Activated T-helper 1 cell treated with anti-CD3 and anti-CD28 coated beads, Interleukin-12 subunit alpha, Interleukin-12 subunit beta, Interleukin-2, Interleukin-4 antibody, amounts not matched to agents 30 ng/mL and 10 ng/mL and 1 ng/mL, durations not matched to agents 14 hours and 24 hours and 36 hours (primary cell): ENCODE results near the gene HMOX2. TPM values are rescaled to one million over a fixed set of nuclear protein-coding genes. Genes with fewer than 3 reads are reported as not detected.
A peak's percentile ranks its signal among the peaks of the same experiment; 100 is the strongest.

Source experiments
- DNase-seq: peaks from one replicate; pipeline ENCODE4 v3.0.0; 2021; ENCODE audit warnings: low spot score
- H3K27ac Mint-ChIP-seq: one replicate; pipeline ENCODE4 v1.8.0; 2021; ENCODE audit warnings: mild to moderate bottlenecking, mixed read lengths
- H3K27me3 Mint-ChIP-seq: one replicate; pipeline ENCODE4 v1.8.0; 2022; ENCODE audit warnings: mild to moderate bottlenecking, moderate library complexity, mixed read lengths; ENCODE audit not compliant: insufficient read depth
- H3K36me3 Mint-ChIP-seq: one replicate; pipeline ENCODE4 v1.8.0; 2021; ENCODE audit warnings: low read depth, mixed read lengths
- H3K4me1 Mint-ChIP-seq: one replicate; pipeline ENCODE4 v1.8.0; 2021; ENCODE audit warnings: low read depth, mixed read lengths
- H3K4me3 Mint-ChIP-seq: one replicate; pipeline ENCODE4 v1.8.0; 2021; ENCODE audit warnings: mild to moderate bottlenecking, moderate library complexity, mixed read lengths
- H3K9me3 Mint-ChIP-seq: one replicate; pipeline ENCODE4 v1.8.0; 2021; ENCODE audit warnings: mixed read lengths
- intact Hi-C: fragments of 100-400 bp; cut with micrococcal nuclease; formaldehyde crosslinking; loops from one replicate; pipeline ENCODE4 v1.15.1; 2024
- total RNA-seq: library from RNA; stranded (reverse); gene quantifications from 2 replicates; pipeline ENCODE4 v1.2.3, GENCODE V29; 2022

HMOX2 gene
- total RNA-seq, 1 donor from 2014 or later, result 64.7 TPM

DNA sequence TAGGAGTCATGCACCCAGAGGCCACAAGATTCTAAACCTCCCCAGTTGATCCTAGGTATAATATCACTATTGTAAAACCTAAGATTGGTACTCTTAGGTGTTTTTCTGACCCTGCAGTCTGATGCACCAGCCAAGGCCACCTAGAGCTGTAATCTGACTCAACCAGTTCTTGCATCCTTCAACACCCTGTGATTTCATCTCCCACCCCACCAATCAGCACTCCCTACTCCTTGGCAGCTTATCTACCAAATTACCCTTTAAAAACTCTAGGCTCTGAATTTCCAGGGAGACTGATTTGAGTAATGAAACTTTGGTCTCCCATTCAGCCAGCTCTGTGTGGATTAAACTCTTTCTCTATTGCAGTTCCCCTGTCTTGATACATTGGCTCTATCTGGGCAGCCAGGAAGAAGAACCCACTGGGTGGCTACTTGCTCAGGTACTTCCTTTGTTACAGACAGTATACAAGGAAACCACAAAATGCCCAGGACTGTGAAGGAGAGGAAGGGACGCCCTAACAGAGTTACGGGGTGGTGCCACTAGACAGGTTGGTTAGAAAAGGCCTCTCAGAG is 63.6 kb downstream of the HMOX2 start:
- H3K27me3 Mint-ChIP-seq, result peaks cover 7% of the 10 kb centered on the region
- intact Hi-C loops, result loop anchor here (2.0 to 10.0 kb wide), 3 partner anchors 85 to 265 kb away; partner anchors contain the start of genes DNAJA3, MGRN1 and TFAP4
- peaks cover 12% of the 10 kb centered on the region for H3K9me3 Mint-ChIP-seq
- peak overlapping the region; percentile 40 for H3K27ac Mint-ChIP-seq
- no peak overlapping the region for H3K4me3 Mint-ChIP-seq
- DNase-seq, result no peak
- H3K36me3 Mint-ChIP-seq, result peaks cover 16% of the 10 kb centered on the region
- peaks cover 34% of the 10 kb centered on the region for H3K4me1 Mint-ChIP-seq

DNA sequence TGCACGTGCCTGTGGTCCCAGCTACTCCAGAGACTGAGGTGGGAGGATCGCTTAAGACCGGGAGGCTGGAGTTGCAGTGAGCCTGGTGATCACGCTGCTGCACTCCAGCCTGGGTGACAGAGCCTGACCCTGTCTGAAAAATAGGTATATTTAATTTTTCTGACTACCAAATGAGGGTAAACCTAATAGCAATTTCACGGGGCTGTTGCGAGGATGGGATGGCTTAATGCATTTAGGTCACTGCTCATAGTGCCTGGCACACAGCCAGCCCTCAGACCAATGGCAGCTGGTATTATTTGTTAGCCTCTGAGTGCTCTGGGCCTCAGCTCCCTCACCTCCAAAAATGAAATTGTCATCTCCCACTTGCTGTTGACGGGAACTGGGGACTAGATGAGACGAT is 68.3 kb downstream of the HMOX2 start:
- DNase-seq, result no peak
- Mint-ChIP-seq H3K4me1 (peaks cover 14% of the 10 kb centered on the region), H3K36me3 (peaks cover 5% of the 10 kb centered on the region), H3K4me3 (no peak overlapping the region), H3K27ac (no peak overlapping the region), H3K27me3 (peaks cover 10% of the 10 kb centered on the region), H3K9me3 (peaks cover 6% of the 10 kb centered on the region)
- intact Hi-C loops, result no loop called here

DNA sequence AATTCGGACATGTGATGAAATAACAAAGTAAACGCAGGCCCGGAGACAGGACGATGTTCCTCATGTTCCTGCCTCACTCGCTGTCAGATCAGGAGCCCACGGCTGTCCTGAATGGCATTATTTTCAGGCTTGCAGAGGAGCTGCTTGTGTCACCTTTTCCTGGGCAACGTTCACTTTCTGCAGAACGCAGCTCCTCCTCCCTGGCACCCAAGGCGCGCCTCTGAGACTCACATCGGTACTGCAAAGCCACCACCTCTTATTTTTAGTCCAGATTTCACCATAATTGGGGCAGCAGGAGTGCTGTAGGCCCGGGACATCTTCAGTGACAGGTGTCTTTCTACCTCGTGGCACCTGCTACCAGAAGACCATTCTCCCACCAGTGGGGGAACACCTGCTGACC is 71.9 kb downstream of the HMOX2 start:
- peaks cover 10% of the 10 kb centered on the region for H3K4me1 Mint-ChIP-seq
- H3K4me3 Mint-ChIP-seq, result no peak overlapping the region
- intact Hi-C loops, result loop anchor here (1.0 to 2.0 kb wide), 5 partner anchors 10 to 72 kb away; partner anchors contain the start of genes CDIP1 and HMOX2
- H3K27me3 Mint-ChIP-seq, result peaks cover 16% of the 10 kb centered on the region
- H3K36me3 Mint-ChIP-seq, result no peaks in the 10 kb centered on the region
- no peaks in the 10 kb centered on the region for H3K9me3 Mint-ChIP-seq
- H3K27ac Mint-ChIP-seq, result no peak overlapping the region
- DNase-seq, result no peak

GRCh38 chr16:4550591-4550990 is 74.4 kb downstream of the HMOX2 start:
- H3K4me3 Mint-ChIP-seq, result no peak overlapping the region
- intact Hi-C loops, result no loop called here
- H3K27ac Mint-ChIP-seq, result no peak overlapping the region
- peaks cover 10% of the 10 kb centered on the region for H3K4me1 Mint-ChIP-seq
- H3K27me3 Mint-ChIP-seq, result peaks cover 14% of the 10 kb centered on the region
- no peaks in the 10 kb centered on the region for H3K36me3 Mint-ChIP-seq
- no peak for DNase-seq
- H3K9me3 Mint-ChIP-seq, result no peaks in the 10 kb centered on the region

GRCh38 chr16:4552541-4552940 is 76.3 kb downstream of the HMOX2 start:
- H3K27ac Mint-ChIP-seq, result no peak overlapping the region
- intact Hi-C loops, result no loop called here
- H3K4me3 Mint-ChIP-seq, result no peak overlapping the region
- no peaks in the 10 kb centered on the region for H3K36me3 Mint-ChIP-seq
- peaks cover 12% of the 10 kb centered on the region for H3K27me3 Mint-ChIP-seq
- peaks cover 10% of the 10 kb centered on the region for H3K4me1 Mint-ChIP-seq
- no peaks in the 10 kb centered on the region for H3K9me3 Mint-ChIP-seq
- DNase-seq, result no peak

DNA sequence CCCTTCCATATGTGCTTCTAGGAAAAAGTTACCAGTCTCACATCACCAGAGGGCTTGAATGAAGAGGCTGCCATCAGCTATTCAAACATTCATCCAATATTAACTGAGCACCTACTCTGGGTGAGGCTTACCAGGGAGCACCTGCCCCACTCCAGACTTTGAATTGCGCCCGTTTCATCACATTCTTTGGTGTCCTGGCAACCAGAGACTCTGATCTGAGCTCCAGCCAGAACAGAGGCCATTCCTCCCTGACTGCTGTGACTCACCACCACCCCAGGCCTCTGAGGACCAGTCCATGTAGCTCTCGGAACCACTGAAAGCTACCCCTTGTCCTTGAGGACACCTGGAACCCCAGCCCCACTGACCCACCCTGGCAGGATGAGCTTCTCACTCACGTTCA is 79.9 kb downstream of the HMOX2 start, which contains the start of gene C16orf96:
C16orf96 (plus strand) TSS at position 229 of the 400 bp plus-strand sequence; CDS start at position 379, 150 bp downstream.
- no peak within 1 kb of the TSS for H3K27ac Mint-ChIP-seq
- peaks cover 13% of the 10 kb centered on the region for H3K27me3 Mint-ChIP-seq
- H3K36me3 Mint-ChIP-seq, result no peaks in the 10 kb centered on the region
- no peaks in the 10 kb centered on the region for H3K4me1 Mint-ChIP-seq
- no peak within 1 kb of the TSS for H3K4me3 Mint-ChIP-seq
- DNase-seq, result no peak
- no peaks in the 10 kb centered on the region for H3K9me3 Mint-ChIP-seq
- intact Hi-C loops, result no loop called here

DNA sequence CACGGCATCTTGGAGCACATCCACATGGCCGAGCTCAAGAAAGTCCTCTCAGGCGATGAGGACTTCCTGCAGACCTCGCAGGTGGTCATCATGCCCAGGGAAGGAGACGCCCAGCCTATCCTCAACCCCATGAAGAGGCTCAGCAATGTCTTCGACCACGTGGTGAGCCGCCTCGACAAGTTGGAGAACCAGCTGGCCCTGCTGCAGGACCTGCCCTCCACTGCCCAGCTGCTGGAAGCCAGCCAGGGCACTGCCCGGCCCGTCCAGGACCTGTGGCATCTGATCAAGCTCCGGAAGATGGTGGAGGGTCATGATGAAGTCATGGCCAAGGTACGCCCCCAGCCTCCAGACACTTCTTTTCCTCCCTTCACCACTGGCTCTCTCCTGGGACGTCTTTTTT is 80.4 kb downstream of the HMOX2 start:
- no peaks in the 10 kb centered on the region for H3K36me3 Mint-ChIP-seq
- H3K27ac Mint-ChIP-seq, result no peak overlapping the region
- no peaks in the 10 kb centered on the region for H3K9me3 Mint-ChIP-seq
- intact Hi-C loops, result no loop called here
- H3K27me3 Mint-ChIP-seq, result peaks cover 11% of the 10 kb centered on the region
- H3K4me3 Mint-ChIP-seq, result no peak overlapping the region
- DNase-seq, result no peak
- no peaks in the 10 kb centered on the region for H3K4me1 Mint-ChIP-seq

GRCh38 chr16:4557973-4558372 is 81.8 kb downstream of the HMOX2 start:
- intact Hi-C loops, result no loop called here
- no peak overlapping the region for H3K4me3 Mint-ChIP-seq
- H3K27me3 Mint-ChIP-seq, result peaks cover 10% of the 10 kb centered on the region
- H3K9me3 Mint-ChIP-seq, result no peaks in the 10 kb centered on the region
- no peak overlapping the region for H3K27ac Mint-ChIP-seq
- H3K4me1 Mint-ChIP-seq, result no peaks in the 10 kb centered on the region
- DNase-seq, result no peak
- no peaks in the 10 kb centered on the region for H3K36me3 Mint-ChIP-seq

Other genes with a start within 250 kb of the HMOX2 start
- not detected in 2 replicates for gene SRL, start 234.3 kb upstream of the HMOX2 start, total RNA-seq
- 48.3 and 49.2 TPM in 2 replicates for gene TFAP4, start 203.4 kb upstream of the HMOX2 start, total RNA-seq
- gene GLIS2, start 160.3 kb upstream of the HMOX2 start, total RNA-seq, result 0.54 TPM in 2 replicates
- 91.5 and 106 TPM in 2 replicates for gene PAM16, start 125.1 kb upstream of the HMOX2 start, total RNA-seq
- gene VASN, start 104.5 kb upstream of the HMOX2 start, total RNA-seq, result 0.18 TPM in 1 of 2 replicates, not detected in the other
- 87.9 and 90.8 TPM in 2 replicates for gene CORO7, start 59.8 kb upstream of the HMOX2 start, total RNA-seq
- gene DNAJA3, start 50.5 kb upstream of the HMOX2 start, total RNA-seq, result 103 and 107 TPM in 2 replicates
- 21.7 and 25.0 TPM in 2 replicates for gene NMRAL1, start 1.8 kb upstream of the HMOX2 start, total RNA-seq
- gene CDIP1, start 62.4 kb downstream of the HMOX2 start, total RNA-seq, result 61.6 and 62.7 TPM in 2 replicates
- gene C16orf96, start 79.9 kb downstream of the HMOX2 start, total RNA-seq, result 0.17 TPM in 1 of 2 replicates, not detected in the other
- gene UBALD1, start 138.5 kb downstream of the HMOX2 start, total RNA-seq, result 23.1 and 26.2 TPM in 2 replicates
- 110 and 119 TPM in 2 replicates for gene MGRN1, start 148.4 kb downstream of the HMOX2 start, total RNA-seq
- gene NUDT16L1, start 217.2 kb downstream of the HMOX2 start, total RNA-seq, result 39.9 and 41.9 TPM in 2 replicates